HCT116 (cell line): ENCODE measurements around the gene SGPP2. TPM values are rescaled to one million over a fixed set of nuclear protein-coding genes. Genes with fewer than 3 reads are reported as not detected.

ENCODE experiments used
- ATAC-seq: fragments of 200-7000 bp; cut with Tn5 transposase; 2 replicates; pipeline ENCODE4 v1.9.1; 2020; ENCODE audit warnings: mild to moderate bottlenecking, moderate library complexity
- BruUV-seq: library from RNA; stranded (reverse); fragments of 400-500 nt; replicated peaks from 2 replicates; lab custom pipeline; 2021; lab: Mats Ljungman, UMichigan
- CTCF ChIA-PET: fragments of 300-600 bp; sonication (Branson Sonifier 250); formaldehyde crosslinking; loops from one replicate; lab custom pipeline; 2021; ENCODE audit warnings: antibody characterized with exemption; lab: Charles Lee
- POLR2A ChIA-PET: fragments of 300-600, 350-600 bp; sonication (Branson Sonifier 250); formaldehyde crosslinking; loops from one replicate; lab custom pipeline; 2021; ENCODE audit warnings: antibody characterized with exemption; lab: Charles Lee
- RAD21 ChIA-PET, 2 experiments: fragments of 300-600 bp; sonication (Branson Sonifier 250); formaldehyde crosslinking; loops; one replicate each; lab custom pipeline; 2023; ENCODE audit warnings: low total read pairs in 2 of 2; ENCODE audit not compliant: uncharacterized antibody in 2 of 2, unreplicated experiment in 2 of 2, low non-redundant PET in 1 of 2; lab: Charles Lee
- DNase-seq: peaks from one replicate; pipeline ENCODE4 v3.0.0-alpha.2; 2010; ENCODE audit warnings: low read depth, low spot score
- H2AFZ ChIP-seq: fragments of 200-600 bp; shearing (Covaris generic), sonication (generic); 2 replicates; pipeline ENCODE4 v1.6.1; 2017; ENCODE audit warnings: low read depth, mixed run types, mixed read lengths, antibody characterized with exemption, low read length; ENCODE audit not compliant: poor library complexity, severe bottlenecking
- H3K27ac ChIP-seq: 2 replicates; pipeline ENCODE4 v1.5.1; 2012; ENCODE audit warnings: low read depth, low read length
- H3K27me3 ChIP-seq: fragments of 200-600 bp; sonication (generic); 2 replicates; pipeline ENCODE4 v1.6.1; 2016; ENCODE audit warnings: mixed run types, low read length, mixed read lengths; ENCODE audit not compliant: insufficient read depth
- H3K36me3 ChIP-seq, 2 experiments: fragments of 200-500 bp in 1 of 2; fragments of 200-600 bp in 1 of 2; sonication (Bioruptor generic) in 1 of 2; sonication (generic) in 1 of 2; 2 replicates each; pipeline versions ENCODE4 v1.5.1 to v1.6.1; 2014 to 2016; ENCODE audit warnings: low read length in 2 of 2, inconsistent platforms in 1 of 2, mixed read lengths in 1 of 2, mixed run types in 1 of 2; ENCODE audit not compliant: insufficient read depth in 2 of 2, control insufficient read depth in 1 of 2
- H3K4me1 ChIP-seq, 2 experiments: fragments of 200-600 bp in 1 of 2; sonication (generic) in 1 of 2; 2 replicates each; pipeline versions ENCODE4 v1.5.1 to v1.6.1; 2012 to 2017; ENCODE audit warnings: low read length in 2 of 2, inconsistent platforms in 1 of 2, mild to moderate bottlenecking in 1 of 2, mixed read lengths in 1 of 2, mixed run types in 1 of 2, moderate library complexity in 1 of 2; ENCODE audit not compliant: insufficient read depth in 2 of 2, control insufficient read depth in 1 of 2
- H3K4me2 ChIP-seq: fragments of 200-600 bp; sonication (generic); 2 replicates; pipeline ENCODE4 v1.6.1; 2017; ENCODE audit warnings: mixed run types, low read length, mixed read lengths
- H3K4me3 ChIP-seq, 2 experiments: fragments of 200-600 bp in 1 of 2; sonication (generic) in 1 of 2; replicated peaks in 1 of 2; 2 replicates each; pipeline ENCODE4 v1.5.1; 2011 to 2016; ENCODE audit warnings: low read length in 2 of 2, control low read depth in 1 of 2, low read depth in 1 of 2, mild to moderate bottlenecking in 1 of 2, mixed read lengths in 1 of 2, mixed run types in 1 of 2
- H3K79me2 ChIP-seq: fragments of 200-600 bp; sonication (generic); 2 replicates; pipeline ENCODE4 v1.6.1; 2017; ENCODE audit warnings: mild to moderate bottlenecking, mixed run types, low read length, moderate library complexity, mixed read lengths; ENCODE audit not compliant: insufficient read depth
- H3K9ac ChIP-seq: fragments of 200-600 bp; sonication (generic); 2 replicates; pipeline ENCODE4 v1.6.1; 2016; ENCODE audit warnings: low read length, mixed read lengths
- H3K9me2 ChIP-seq: fragments of 200-600 bp; sonication (generic), shearing (Covaris generic); 2 replicates; pipeline ENCODE4 v1.6.1; 2017; ENCODE audit warnings: mixed run types, mild to moderate bottlenecking, moderate library complexity; ENCODE audit not compliant: insufficient read depth
- H3K9me3 ChIP-seq, 2 experiments: fragments of 200-500 bp in 1 of 2; fragments of 200-600 bp in 1 of 2; sonication (Bioruptor generic) in 1 of 2; sonication (generic) in 1 of 2; 2 replicates each; pipeline ENCODE4 v1.6.1; 2014 to 2017; ENCODE audit warnings: low read length in 2 of 2, mixed read lengths in 2 of 2, inconsistent platforms in 1 of 2, low read depth in 1 of 2, mild to moderate bottlenecking in 1 of 2, mixed run types in 1 of 2, moderate library complexity in 1 of 2; ENCODE audit not compliant: control insufficient read depth in 1 of 2, insufficient read depth in 1 of 2
- H4K20me1 ChIP-seq: fragments of 200-600 bp; sonication (generic), shearing (Covaris generic); 2 replicates; pipeline ENCODE4 v1.6.1; 2017; ENCODE audit warnings: mixed run types, mild to moderate bottlenecking, moderate library complexity; ENCODE audit not compliant: insufficient read depth
- CEBPB ChIP-seq: IDR thresholded peaks from 2 replicates; pipeline ENCODE4 v1.6.1; 2012; ENCODE audit warnings: low read depth
- CTCF ChIP-seq, 3 experiments: fragments of 200-600 bp in 1 of 3; sonication (generic) in 1 of 3; IDR thresholded peaks in 2 of 3; conservative IDR thresholded peaks in 1 of 3; 2 replicates each; pipeline ENCODE4 v1.5.1; 2012 to 2017; ENCODE audit warnings: low read depth in 2 of 3, low read length in 2 of 3, antibody characterized with exemption in 1 of 3, borderline replicate concordance in 1 of 3, control low read depth in 1 of 3, mild to moderate bottlenecking in 1 of 3, mixed read lengths in 1 of 3, mixed run types in 1 of 3, moderate library complexity in 1 of 3; ENCODE audit not compliant: insufficient read depth in 1 of 3
- EGR1 ChIP-seq: IDR thresholded peaks from 2 replicates; pipeline ENCODE4 v1.6.1; 2012; ENCODE audit warnings: low read depth
- ELF1 ChIP-seq: IDR thresholded peaks from 2 replicates; pipeline ENCODE4 v1.6.1; 2012; ENCODE audit warnings: low read depth, borderline replicate concordance
- EZH2 ChIP-seq: fragments of 200-600 bp; sonication (generic); IDR thresholded peaks from 2 replicates; pipeline ENCODE4 v1.6.1; 2017; ENCODE audit warnings: antibody characterized with exemption, mixed run types
- EZH2phosphoT487 ChIP-seq: fragments of 200-600 bp; IDR thresholded peaks from 2 replicates; pipeline ENCODE4 v1.6.1; 2018; ENCODE audit warnings: antibody characterized with exemption, borderline replicate concordance
- JUND ChIP-seq: IDR thresholded peaks from 2 replicates; pipeline ENCODE4 v1.6.1; 2012
- POLR2A ChIP-seq: IDR thresholded peaks from 2 replicates; pipeline ENCODE4 v1.7.0; 2011; ENCODE audit warnings: borderline replicate concordance; ENCODE audit not compliant: insufficient read depth, insufficient read length; ENCODE audit errors: extremely low read depth
- POLR2AphosphoS5 ChIP-seq: IDR thresholded peaks from 2 replicates; pipeline ENCODE4 v1.6.1; 2011; ENCODE audit warnings: mild to moderate bottlenecking, low read depth, low read length, moderate library complexity
- TCF7L2 ChIP-seq: IDR thresholded peaks from 2 replicates; pipeline ENCODE4 v1.7.0; 2011; ENCODE audit warnings: borderline replicate concordance, inconsistent platforms; ENCODE audit not compliant: insufficient read depth, insufficient read length; ENCODE audit errors: extremely low read depth
- YY1 ChIP-seq: IDR thresholded peaks from 2 replicates; pipeline ENCODE4 v1.6.1; 2011; ENCODE audit warnings: low read length, low read depth, moderate library complexity, mild to moderate bottlenecking; ENCODE audit not compliant: insufficient replicate concordance; ENCODE audit errors: extremely low read depth
- ZFX ChIP-seq: fragments of 450-650 bp; IDR thresholded peaks from 2 replicates; pipeline ENCODE4 v1.6.1; 2017
- intact Hi-C: fragments of 100-400 bp; cut with micrococcal nuclease; formaldehyde crosslinking; loops from 2 replicates; pipeline ENCODE4 v1.10.0; 2022
- total RNA-seq: library from RNA; stranded (reverse); gene quantifications from one replicate; pipeline ENCODE4 v1.2.1, GENCODE V29; 2021; ENCODE audit not compliant: unreplicated experiment
- TF ChIP-seq, protein P1 (sequence below): IDR thresholded peaks from 2 replicates; pipeline ENCODE4 v1.6.1; 2011; ENCODE audit warnings: mild to moderate bottlenecking, low read length, moderate library complexity; ENCODE audit not compliant: insufficient replicate concordance; ENCODE audit errors: extremely low read depth
- TF ChIP-seq, protein P2 (sequence below): IDR thresholded peaks from 2 replicates; pipeline ENCODE4 v1.6.1; 2012; ENCODE audit warnings: low read depth

The SGPP2 gene
- total RNA-seq, 1 experiment from 2014 or later = 1.6 TPM

DNA sequence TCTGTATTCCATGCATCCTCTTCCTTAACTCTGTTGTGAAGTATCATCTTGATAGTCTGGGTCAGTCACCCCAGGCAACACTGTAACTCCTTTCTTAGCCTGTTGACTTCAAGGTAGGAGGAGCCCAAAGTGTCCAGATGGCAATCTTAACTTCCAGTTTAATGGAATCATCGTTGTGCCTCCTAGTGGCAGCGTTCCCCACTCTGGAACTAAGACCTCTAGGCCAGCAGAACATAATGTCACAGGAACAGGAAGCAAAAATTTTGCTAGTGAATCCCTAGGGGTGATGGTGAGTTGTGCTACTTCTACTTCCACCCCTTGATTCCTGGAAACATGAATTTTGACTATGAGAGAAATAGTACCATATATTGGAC lies 11.7 kb downstream of the SGPP2 start:
- Histone ChIP-seq H3K4me3 (no peak overlapping the region), H2AFZ (no peak overlapping the region), H3K27me3 (no peaks in the 10 kb centered on the region), H3K4me2 (no peak overlapping the region), H3K9me2 (no peaks in the 10 kb centered on the region), H3K4me1 (peaks cover 4% of the 10 kb centered on the region in 2 experiments; a peak in 3 of 4 replicates), H3K9ac (no peak overlapping the region), H3K9me3 (no peaks in the 10 kb centered on the region), H3K36me3 (no peaks in the 10 kb centered on the region), H3K27ac (no peak overlapping the region), H3K79me2 (no peaks in the 10 kb centered on the region), H4K20me1 (no peaks in the 10 kb centered on the region)
- DNase-seq = no peak
- intact Hi-C loops = no loop called here
- ChIA-PET RAD21 (no interaction called here), POLR2A (no interaction called here), CTCF (no interaction called here)
- TF ChIP-seq TCF7L2 (no peak), POLR2AphosphoS5 (no peak), POLR2A (no peak), CTCF (IDR thresholded peaks at IDR 0.05 in 2 of 3, conservative IDR thresholded peaks at IDR 0.05 in 1 of 3; ENCODE audit: borderline replicate concordance in 1 of 3, insufficient read depth in 1 of 3, low read depth in 2 of 3, low read length in 2 of 3) (peak in 1 of 3 experiments; percentile 5; a peak in 2 of 6 replicates), ZFX (no peak)
- BruUV-seq = no TSS peak
- no peak for ATAC-seq

DNA sequence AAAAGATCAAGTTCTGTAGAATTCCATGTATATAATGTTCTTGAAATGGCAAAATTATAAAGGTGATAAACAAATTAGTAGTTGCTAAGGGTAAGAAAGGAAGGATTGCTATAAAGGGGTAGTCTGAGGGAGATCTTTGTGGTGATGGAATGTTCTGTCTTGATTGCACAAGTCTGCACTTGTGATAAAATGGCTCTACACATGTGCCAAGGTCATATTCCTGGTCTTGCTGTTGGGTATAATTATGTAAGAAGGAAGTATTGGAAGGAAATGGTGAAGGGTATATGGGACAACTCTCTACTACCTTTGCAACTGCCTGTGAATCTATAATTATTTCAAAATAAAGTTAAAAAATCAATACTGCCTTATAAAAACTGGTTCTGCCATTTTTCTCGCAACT lies 15.3 kb downstream of the SGPP2 start:
- intact Hi-C loops = no loop called here
- Histone ChIP-seq H3K4me3 (no peak overlapping the region), H3K27ac (no peak overlapping the region), H3K79me2 (no peaks in the 10 kb centered on the region), H3K36me3 (no peaks in the 10 kb centered on the region), H3K9me2 (no peaks in the 10 kb centered on the region), H4K20me1 (no peaks in the 10 kb centered on the region), H3K27me3 (no peaks in the 10 kb centered on the region), H2AFZ (no peak overlapping the region), H3K4me2 (no peak overlapping the region), H3K9me3 (no peaks in the 10 kb centered on the region), H3K4me1 (peaks cover 5 to 7% of the 10 kb centered on the region in 2 experiments; a peak in 3 of 4 replicates), H3K9ac (no peak overlapping the region)
- RAD21 ChIA-PET = no interaction called here
- ATAC-seq (no peak), DNase-seq (no peak)
- no TSS peak for BruUV-seq
- CTCF ChIA-PET = no interaction called here
- POLR2A ChIA-PET = no interaction called here
- TF ChIP-seq EGR1 = no peak
- TF ChIP-seq, protein P1, sequence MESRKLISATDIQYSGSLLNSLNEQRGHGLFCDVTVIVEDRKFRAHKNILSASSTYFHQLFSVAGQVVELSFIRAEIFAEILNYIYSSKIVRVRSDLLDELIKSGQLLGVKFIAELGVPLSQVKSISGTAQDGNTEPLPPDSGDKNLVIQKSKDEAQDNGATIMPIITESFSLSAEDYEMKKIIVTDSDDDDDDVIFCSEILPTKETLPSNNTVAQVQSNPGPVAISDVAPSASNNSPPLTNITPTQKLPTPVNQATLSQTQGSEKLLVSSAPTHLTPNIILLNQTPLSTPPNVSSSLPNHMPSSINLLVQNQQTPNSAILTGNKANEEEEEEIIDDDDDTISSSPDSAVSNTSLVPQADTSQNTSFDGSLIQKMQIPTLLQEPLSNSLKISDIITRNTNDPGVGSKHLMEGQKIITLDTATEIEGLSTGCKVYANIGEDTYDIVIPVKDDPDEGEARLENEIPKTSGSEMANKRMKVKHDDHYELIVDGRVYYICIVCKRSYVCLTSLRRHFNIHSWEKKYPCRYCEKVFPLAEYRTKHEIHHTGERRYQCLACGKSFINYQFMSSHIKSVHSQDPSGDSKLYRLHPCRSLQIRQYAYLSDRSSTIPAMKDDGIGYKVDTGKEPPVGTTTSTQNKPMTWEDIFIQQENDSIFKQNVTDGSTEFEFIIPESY = no peak
- TF ChIP-seq CEBPB = no peak
- no peak for TF ChIP-seq ZFX
- no peak for TF ChIP-seq ELF1
- TF ChIP-seq YY1 = no peak
- TF ChIP-seq JUND = no peak
- no peak for TF ChIP-seq EZH2phosphoT487
- TF ChIP-seq EZH2 = no peak
- TF ChIP-seq, protein P2, sequence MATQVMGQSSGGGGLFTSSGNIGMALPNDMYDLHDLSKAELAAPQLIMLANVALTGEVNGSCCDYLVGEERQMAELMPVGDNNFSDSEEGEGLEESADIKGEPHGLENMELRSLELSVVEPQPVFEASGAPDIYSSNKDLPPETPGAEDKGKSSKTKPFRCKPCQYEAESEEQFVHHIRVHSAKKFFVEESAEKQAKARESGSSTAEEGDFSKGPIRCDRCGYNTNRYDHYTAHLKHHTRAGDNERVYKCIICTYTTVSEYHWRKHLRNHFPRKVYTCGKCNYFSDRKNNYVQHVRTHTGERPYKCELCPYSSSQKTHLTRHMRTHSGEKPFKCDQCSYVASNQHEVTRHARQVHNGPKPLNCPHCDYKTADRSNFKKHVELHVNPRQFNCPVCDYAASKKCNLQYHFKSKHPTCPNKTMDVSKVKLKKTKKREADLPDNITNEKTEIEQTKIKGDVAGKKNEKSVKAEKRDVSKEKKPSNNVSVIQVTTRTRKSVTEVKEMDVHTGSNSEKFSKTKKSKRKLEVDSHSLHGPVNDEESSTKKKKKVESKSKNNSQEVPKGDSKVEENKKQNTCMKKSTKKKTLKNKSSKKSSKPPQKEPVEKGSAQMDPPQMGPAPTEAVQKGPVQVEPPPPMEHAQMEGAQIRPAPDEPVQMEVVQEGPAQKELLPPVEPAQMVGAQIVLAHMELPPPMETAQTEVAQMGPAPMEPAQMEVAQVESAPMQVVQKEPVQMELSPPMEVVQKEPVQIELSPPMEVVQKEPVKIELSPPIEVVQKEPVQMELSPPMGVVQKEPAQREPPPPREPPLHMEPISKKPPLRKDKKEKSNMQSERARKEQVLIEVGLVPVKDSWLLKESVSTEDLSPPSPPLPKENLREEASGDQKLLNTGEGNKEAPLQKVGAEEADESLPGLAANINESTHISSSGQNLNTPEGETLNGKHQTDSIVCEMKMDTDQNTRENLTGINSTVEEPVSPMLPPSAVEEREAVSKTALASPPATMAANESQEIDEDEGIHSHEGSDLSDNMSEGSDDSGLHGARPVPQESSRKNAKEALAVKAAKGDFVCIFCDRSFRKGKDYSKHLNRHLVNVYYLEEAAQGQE = no peak
